Esophagus muscularis mucosa (tissue), 4 donors: ENCODE data around the gene TMED3. TPM values are rescaled to one million over a fixed set of nuclear protein-coding genes. Genes with fewer than 3 reads are reported as not detected.

Experiments
- DNase-seq: peaks from one replicate; pipeline ENCODE4 v3.0.0-alpha.2; 2017; ENCODE audit errors: extremely low spot score
- H3K27ac ChIP-seq, 4 donors: fragments of 200-600 bp; sonication (generic); replicated peaks in 1 of 4; 1 replicate in 3 of 4; 2 replicates in 1 of 4; pipeline ENCODE4 v1.5.1; 2016 to 2019; ENCODE audit warnings: mild to moderate bottlenecking in 1 of 4
- H3K27me3 ChIP-seq, 4 donors: fragments of 200-600 bp; sonication (generic); one replicate each; pipeline versions ENCODE4 v1.5.1 to v1.6.0; 2016 to 2019
- H3K36me3 ChIP-seq, 4 donors: fragments of 200-600 bp; sonication (generic); one replicate each; pipeline ENCODE4 v1.5.1; 2016 to 2019
- H3K4me1 ChIP-seq, 4 donors: fragments of 200-600 bp; sonication (generic); one replicate each; pipeline ENCODE4 v1.5.1; 2016 to 2019
- H3K4me3 ChIP-seq, 4 donors: fragments of 200-600 bp; sonication (generic); 1 replicate in 2 of 4; 2 replicates in 2 of 4; pipeline ENCODE4 v1.5.1; 2016 to 2019; ENCODE audit warnings: mild to moderate bottlenecking in 4 of 4, moderate library complexity in 1 of 4
- H3K9me3 ChIP-seq, 4 donors: fragments of 200-600 bp; sonication (generic); 1 replicate in 3 of 4; 2 replicates in 1 of 4; pipeline ENCODE4 v1.5.1; 2016 to 2019
- EP300 ChIP-seq: sonication (generic); formaldehyde crosslinking; IDR thresholded peaks from one replicate; pipeline ENCODE4 v1.6.1; 2017; ENCODE audit warnings: antibody characterized with exemption
- POLR2A ChIP-seq: fragments of 450-650 bp; IDR thresholded peaks from one replicate; pipeline ENCODE4 v1.6.1; 2017; ENCODE audit warnings: antibody characterized with exemption, moderate library complexity, mild to moderate bottlenecking, low read depth
- POLR2AphosphoS5 ChIP-seq, 2 donors: sonication (generic); formaldehyde crosslinking; IDR thresholded peaks; one replicate each; pipeline ENCODE4 v1.6.1; 2017; ENCODE audit warnings: antibody characterized with exemption in 2 of 2
- WGBS: methylation state at CpG from one replicate; pipeline ENCODE4 v1.1.5; 2018; 5-methylcytosine and 5-hydroxymethylcytosine counted together
- intact Hi-C: fragments of 100-400 bp; cut with DNase I; formaldehyde crosslinking; loops from one replicate; pipeline ENCODE4 v1.15.1; 2023
- total RNA-seq, 4 donors: library from RNA; depleted of rRNA; stranded (reverse); fragments of >200 nt; gene quantifications; one replicate each; pipeline versions ENCODE4 v1.1.0 to v1.2.1, GENCODE V29; 2016
- TF ChIP-seq, protein P1 (sequence below), 3 experiments: fragments of 200-600 bp in 2 of 3; fragments of 450-650 bp in 1 of 3; sonication (generic) in 2 of 3; IDR thresholded peaks; one replicate each; pipeline ENCODE4 v1.5.1; 2017 to 2019; ENCODE audit warnings: antibody characterized with exemption in 3 of 3, mild to moderate bottlenecking in 2 of 3, moderate library complexity in 1 of 3

The TMED3 gene
- total RNA-seq, 4 donors from 2014 or later: 17.9 to 26.5 (median 23.5) TPM

DNA sequence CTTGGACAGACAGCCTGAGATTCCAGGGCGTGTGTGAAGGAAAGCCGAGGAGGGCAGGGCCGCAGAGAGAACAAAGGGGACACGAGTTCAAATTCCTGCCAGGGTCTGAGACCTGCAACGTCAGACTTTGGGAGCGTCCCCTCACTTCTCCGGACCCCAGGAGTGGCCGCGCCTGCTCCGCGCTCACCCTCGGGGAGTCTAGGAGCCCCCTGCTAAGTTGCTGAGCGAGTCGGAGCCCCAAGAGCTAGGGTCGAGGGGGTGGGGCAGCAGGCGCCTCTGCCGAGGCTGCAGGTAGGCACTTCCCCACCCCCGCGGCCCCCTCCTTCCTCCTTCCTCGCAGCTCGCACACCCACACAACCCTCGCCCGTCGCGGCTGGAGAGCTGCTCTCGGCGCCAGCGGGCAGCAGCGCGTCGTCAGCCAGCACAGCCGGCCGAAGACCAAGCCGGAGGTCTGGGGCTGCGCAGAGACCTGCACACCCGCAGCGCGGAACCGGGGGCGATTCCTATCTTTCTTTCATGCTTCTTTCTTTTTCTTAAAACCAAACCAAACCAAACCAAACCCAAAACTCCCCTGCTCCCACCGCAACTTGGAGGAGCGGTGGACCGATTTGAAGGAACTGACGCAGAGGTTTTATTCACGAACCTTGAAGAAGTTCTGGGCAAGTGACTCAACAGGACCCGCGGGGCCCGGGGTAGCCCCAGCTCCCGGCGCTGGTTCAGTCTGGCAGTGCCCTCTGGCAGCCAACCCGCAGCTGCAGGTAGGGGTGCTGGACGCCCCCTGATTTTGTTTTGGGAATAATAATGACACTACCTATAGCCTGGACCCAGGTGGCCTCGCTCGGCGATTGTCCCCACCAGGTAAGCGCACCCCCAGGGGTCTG lies 28.3 kb upstream of the TMED3 start, which contains the start of gene ANKRD34C:
Gene ANKRD34C (plus strand): TSS at position 352 of the 881 bp plus-strand sequence. CDS start 10,563 bp downstream, outside the sequence.
- H3K36me3 ChIP-seq: no peaks in the 10 kb centered on the region
- H3K4me1 ChIP-seq: peaks cover 0 to 5% (median 0%) of the 10 kb centered on the region in 4 donors
- intact Hi-C loops: no loop called here
- H3K9me3 ChIP-seq: peaks cover 0 to 9% (median 2%) of the 10 kb centered on the region in 4 donors
- TF ChIP-seq EP300 (no peak), POLR2A (no peak), POLR2AphosphoS5 (IDR thresholded peaks at IDR 0.05) (no peak)
- TF ChIP-seq, protein P1, sequence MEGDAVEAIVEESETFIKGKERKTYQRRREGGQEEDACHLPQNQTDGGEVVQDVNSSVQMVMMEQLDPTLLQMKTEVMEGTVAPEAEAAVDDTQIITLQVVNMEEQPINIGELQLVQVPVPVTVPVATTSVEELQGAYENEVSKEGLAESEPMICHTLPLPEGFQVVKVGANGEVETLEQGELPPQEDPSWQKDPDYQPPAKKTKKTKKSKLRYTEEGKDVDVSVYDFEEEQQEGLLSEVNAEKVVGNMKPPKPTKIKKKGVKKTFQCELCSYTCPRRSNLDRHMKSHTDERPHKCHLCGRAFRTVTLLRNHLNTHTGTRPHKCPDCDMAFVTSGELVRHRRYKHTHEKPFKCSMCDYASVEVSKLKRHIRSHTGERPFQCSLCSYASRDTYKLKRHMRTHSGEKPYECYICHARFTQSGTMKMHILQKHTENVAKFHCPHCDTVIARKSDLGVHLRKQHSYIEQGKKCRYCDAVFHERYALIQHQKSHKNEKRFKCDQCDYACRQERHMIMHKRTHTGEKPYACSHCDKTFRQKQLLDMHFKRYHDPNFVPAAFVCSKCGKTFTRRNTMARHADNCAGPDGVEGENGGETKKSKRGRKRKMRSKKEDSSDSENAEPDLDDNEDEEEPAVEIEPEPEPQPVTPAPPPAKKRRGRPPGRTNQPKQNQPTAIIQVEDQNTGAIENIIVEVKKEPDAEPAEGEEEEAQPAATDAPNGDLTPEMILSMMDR (IDR thresholded peaks at IDR 0.05): no peak
- no peak within 1 kb of the TSS for H3K4me3 ChIP-seq
- H3K27ac ChIP-seq: no peak within 1 kb of the TSS
- DNase-seq: no peak
- peaks cover 0 to 72% (median 18%) of the 10 kb centered on the region in 4 donors for H3K27me3 ChIP-seq
- 8% methylated on average over 46 of the region's 56 CpGs for WGBS

DNA sequence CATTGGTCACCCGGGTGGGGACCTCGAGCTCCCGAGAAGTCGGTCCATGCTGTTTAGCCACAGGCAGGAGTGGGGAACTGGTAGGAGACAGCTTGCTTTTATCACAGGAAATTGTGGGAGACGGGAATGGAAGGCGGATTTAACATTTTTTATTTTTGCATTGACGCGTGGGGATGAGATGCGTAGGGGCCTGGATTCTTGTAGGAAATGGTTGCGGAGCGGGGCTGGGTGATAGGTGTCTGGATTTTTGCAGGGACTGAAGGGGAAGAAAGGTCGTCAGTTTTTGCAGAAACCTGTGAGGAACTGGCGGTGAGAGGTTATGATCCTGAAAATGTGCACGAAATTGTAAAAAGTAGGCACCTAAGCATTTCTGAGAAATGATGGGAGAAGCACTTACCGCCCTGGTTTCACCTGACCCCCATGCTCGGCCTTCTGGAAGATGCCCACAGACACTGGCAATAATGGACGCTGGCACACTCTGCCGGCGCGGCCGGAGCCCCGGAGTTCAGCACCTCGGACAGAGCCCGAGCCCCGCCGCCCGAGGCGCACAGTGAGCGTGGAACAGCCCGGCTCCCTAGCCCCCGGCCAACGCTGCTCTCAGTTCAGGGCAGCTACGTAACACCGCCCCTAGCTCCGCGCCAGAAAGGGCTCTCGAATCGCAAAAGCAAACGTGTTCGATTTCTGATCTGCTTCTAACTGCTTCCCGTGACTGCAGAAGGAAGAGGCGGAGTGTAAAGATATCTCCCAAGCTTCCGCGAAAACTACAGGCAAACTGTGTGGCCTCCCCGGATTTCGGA lies 27.5 kb upstream of the TMED3 start:
- Histone ChIP-seq H3K27ac (no peak overlapping the region), H3K27me3 (peaks cover 0 to 79% (median 18%) of the 10 kb centered on the region in 4 donors), H3K4me3 (no peak overlapping the region), H3K4me1 (peaks cover 0 to 5% (median 0%) of the 10 kb centered on the region in 4 donors), H3K36me3 (no peaks in the 10 kb centered on the region), H3K9me3 (peaks cover 0 to 9% (median 2%) of the 10 kb centered on the region in 4 donors)
- DNase-seq: no peak
- TF ChIP-seq POLR2AphosphoS5 (IDR thresholded peaks at IDR 0.05): no peak
- TF ChIP-seq EP300: no peak
- TF ChIP-seq, protein P1 (IDR thresholded peaks at IDR 0.05): no peak
- TF ChIP-seq POLR2A: no peak
- 20% methylated on average over 24 of the region's 46 CpGs for WGBS
- intact Hi-C loops: no loop called here

DNA sequence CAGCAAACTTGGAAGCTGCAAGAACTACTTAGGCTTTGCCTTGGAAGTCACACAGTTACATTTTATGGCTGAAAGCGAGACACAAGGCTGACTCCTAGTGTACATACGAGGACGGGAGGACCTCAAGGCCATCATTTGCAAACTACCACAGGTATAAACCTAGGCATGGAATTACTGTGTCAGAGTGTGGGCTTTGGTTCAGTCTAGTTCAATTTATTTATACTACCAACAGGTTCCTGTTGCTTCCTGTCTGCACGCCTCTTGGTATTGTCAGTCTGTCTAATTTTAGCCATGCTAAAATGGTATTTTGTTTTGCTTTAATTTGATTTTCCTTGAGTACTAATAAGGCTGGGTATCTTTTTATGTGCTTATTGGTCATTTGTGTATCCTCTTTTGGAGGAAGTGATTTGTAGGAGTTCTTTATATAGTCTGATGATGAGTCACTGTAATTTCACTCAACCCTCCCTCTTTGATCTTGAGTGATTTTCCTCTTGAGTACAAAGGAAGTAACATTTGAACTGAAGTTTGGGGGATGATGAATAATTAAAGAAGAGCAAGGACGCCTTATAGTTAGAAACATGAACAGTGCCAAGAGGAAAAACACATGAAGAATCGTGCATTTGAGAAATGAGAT lies 20.2 kb upstream of the TMED3 start:
- TF ChIP-seq POLR2A: no peak
- TF ChIP-seq POLR2AphosphoS5 (IDR thresholded peaks at IDR 0.05): no peak
- TF ChIP-seq, protein P1 (IDR thresholded peaks at IDR 0.05): no peak
- 68% methylated on average over 6 of the region's 6 CpGs for WGBS
- Histone ChIP-seq H3K9me3 (no peaks in the 10 kb centered on the region), H3K27ac (no peak overlapping the region), H3K4me1 (no peaks in the 10 kb centered on the region), H3K4me3 (no peak overlapping the region), H3K27me3 (peaks cover 0 to 35% (median 0%) of the 10 kb centered on the region in 4 donors), H3K36me3 (no peaks in the 10 kb centered on the region)
- no peak for DNase-seq
- intact Hi-C loops: no loop called here

- TF ChIP-seq, protein P1 (IDR thresholded peaks at IDR 0.05): no peak
- TF ChIP-seq POLR2A (no peak), EP300 (no peak), POLR2AphosphoS5 (IDR thresholded peaks at IDR 0.05) (no peak)
- 82% methylated on average over 4 of the region's 4 CpGs for WGBS
- no peak overlapping the region for H3K4me3 ChIP-seq
Observed at GRCh38 chr15:79292011-79292410, 18.9 kb upstream of the TMED3 start.

More at GRCh38 chr15:79292011-79292410, 18.9 kb upstream of the TMED3 start:
- Histone ChIP-seq H3K27ac (no peak overlapping the region), H3K4me1 (no peaks in the 10 kb centered on the region), H3K9me3 (no peaks in the 10 kb centered on the region), H3K36me3 (no peaks in the 10 kb centered on the region), H3K27me3 (peaks cover 0 to 22% (median 0%) of the 10 kb centered on the region in 4 donors)
- DNase-seq: no peak
- intact Hi-C loops: no loop called here
